K562 (cell line): ENCODE data around the gene GBF1. TPM values are rescaled to one million over a fixed set of nuclear protein-coding genes. Genes with fewer than 3 reads are reported as not detected.

Source experiments
- ARID3B ChIP-seq: fragments of 250-450 bp; sonication (Bioruptor Pico); IDR thresholded peaks from 2 replicates; pipeline ENCODE4 v1.4.0; 2020; ENCODE audit warnings: borderline replicate concordance
- DMBX1 ChIP-seq: fragments of 250-450 bp; sonication (Bioruptor Pico); IDR thresholded peaks from 2 replicates; pipeline ENCODE4 v1.8.0; 2022; ENCODE audit warnings: inconsistent platforms, mild to moderate bottlenecking, moderate library complexity, borderline replicate concordance
- MLLT1 ChIP-seq, 2 experiments: fragments of 450-650 bp; IDR thresholded peaks; 2 replicates each; pipeline ENCODE4 v1.6.1; 2016
- NR2C1 ChIP-seq, 2 experiments: fragments of 450-650 bp; IDR thresholded peaks; 2 replicates each; pipeline ENCODE4 v1.6.1; 2017; ENCODE audit warnings: mild to moderate bottlenecking in 2 of 2, antibody characterized with exemption in 1 of 2, inconsistent platforms in 1 of 2, missing compliant biosample characterization in 1 of 2, missing genetic modification characterization in 1 of 2
- PHF21A ChIP-seq: fragments of 450-650 bp; IDR thresholded peaks from 2 replicates; pipeline ENCODE4 v1.6.1; 2017; ENCODE audit warnings: low read depth, borderline replicate concordance
- PRDM10 ChIP-seq: fragments of 450-650 bp; IDR thresholded peaks from 2 replicates; pipeline ENCODE4 v1.6.1; 2018; ENCODE audit not compliant: partially characterized antibody
- TFAP4 ChIP-seq: sonication (generic); formaldehyde crosslinking; IDR thresholded peaks from 2 replicates; pipeline ENCODE4 v1.8.0; 2022; ENCODE audit warnings: missing genetic modification reagents, mild to moderate bottlenecking, moderate library complexity, borderline replicate concordance
- U2AF1 ChIP-seq: fragments of 200-400 bp; formaldehyde crosslinking; optimal IDR thresholded peaks from 2 replicates; pipeline ENCODE3; 2017; ENCODE audit warnings: mild to moderate bottlenecking, low read depth, low read length, moderate library complexity
- XRCC4 ChIP-seq: IDR thresholded peaks from one replicate; pipeline ENCODE4 v1.6.1; 2011; ENCODE audit not compliant: insufficient read depth, insufficient read length; ENCODE audit errors: extremely low read depth
- ZBTB8A ChIP-seq: fragments of 450-650 bp; IDR thresholded peaks from 2 replicates; pipeline ENCODE4 v1.6.1; 2018; ENCODE audit warnings: mild to moderate bottlenecking, moderate library complexity; ENCODE audit not compliant: partially characterized antibody
- polyA plus RNA-seq, 8 experiments: library from polyadenylated mRNA; depleted of rRNA in 4 of 8; stranded (reverse) in 5 of 8; unstranded in 3 of 8; fragments of >200 nt; fragmentation: Nextera tagmentation in 2 of 8; fragmentation: Illumina TruSeq in 1 of 8; extraction: Ambion mirVana in 2 of 8; extraction: Trizol in 1 of 8; gene quantifications; 2 replicates each; pipeline versions ENCODE4 v1.2.1 to v1.2.3, GENCODE V29; 2011 to 2014; ENCODE audit warnings: inconsistent platforms in 1 of 8, missing spikeins in 1 of 8
- total RNA-seq, 7 experiments: library from RNA; depleted of rRNA in 6 of 7; stranded (reverse); fragments of >200 nt in 6 of 7; fragmentation: Illumina TruSeq in 2 of 7; extraction: Trizol in 2 of 7; gene quantifications; 2 replicates each; pipeline versions ENCODE4 v1.2.1 to v1.2.3, GENCODE V29; 2011 to 2021; ENCODE audit warnings: low replicate concordance in 1 of 7

GBF1 gene
- total and polyA plus RNA-seq, 9 of the 15 experiments (the other 6 are each of a cell fraction or from before 2014, with no cell fraction given): 0.69 to 28.0 (median 10.3) TPM

- TF ChIP-seq XRCC4 (no peak), NR2C1 (IDR thresholded peaks at IDR 0.05) (no peak), NR2C1 (tag; IDR thresholded peaks at IDR 0.05) (peak; percentile 65), PHF21A (peak; percentile 69; the same call in 1 of the 2 replicates), TFAP4 (peak; percentile 86), MLLT1 (IDR thresholded peaks at IDR 0.05) (peak in 1 of 2 experiments; percentile 100; a peak in 2 of 4 replicates), ARID3B (CRISPR knock-in tag) (no peak), ZBTB8A (no peak), DMBX1 (no peak), U2AF1 (no peak), PRDM10 (peak; percentile 73)
Measured at GRCh38 chr10:102420714-102421506, 175.6 kb downstream of the GBF1 start, which contains the start of gene FBXL15 (continued).
